GM23248 (cell line): ENCODE measurements around the gene NAA80. TPM values are rescaled to one million over a fixed set of nuclear protein-coding genes. Genes with fewer than 3 reads are reported as not detected.
"Not testable (repeated sequence)": the region's sequence is repeated elsewhere in the genome, so short reads cannot be mapped to it uniquely, and the experiment has no call there.

ENCODE experiments used
- DNase-seq: peaks from one replicate; pipeline ENCODE4 v3.0.0-alpha.2; 2015
- H2AFZ ChIP-seq: fragments of 200-600 bp; sonication (generic); 2 replicates; pipeline ENCODE4 v1.6.1; 2016; ENCODE audit warnings: antibody characterized with exemption
- H3F3A ChIP-seq: fragments of 200-600 bp; sonication (generic); 2 replicates; pipeline ENCODE4 v1.6.1; 2016; ENCODE audit warnings: mild to moderate bottlenecking, antibody characterized with exemption, mixed run types; ENCODE audit not compliant: insufficient read depth
- H3K27ac ChIP-seq: fragments of 200-600 bp; sonication (generic); 2 replicates; pipeline ENCODE4 v1.5.1; 2016; ENCODE audit warnings: mild to moderate bottlenecking
- H3K27me3 ChIP-seq: fragments of 200-600 bp; sonication (generic); replicated peaks from 2 replicates; pipeline ENCODE4 v1.6.1; 2016; ENCODE audit warnings: mild to moderate bottlenecking; ENCODE audit not compliant: insufficient read depth
- H3K36me3 ChIP-seq: fragments of 200-600 bp; sonication (generic); 2 replicates; pipeline ENCODE4 v1.6.1; 2016; ENCODE audit warnings: low read depth, mild to moderate bottlenecking
- H3K4me1 ChIP-seq: fragments of 200-600 bp; sonication (generic); 2 replicates; pipeline ENCODE4 v1.6.1; 2016; ENCODE audit warnings: mild to moderate bottlenecking; ENCODE audit not compliant: insufficient read depth
- H3K4me2 ChIP-seq: fragments of 200-600 bp; sonication (generic); one replicate; pipeline ENCODE4 v1.6.1; 2016; ENCODE audit warnings: mild to moderate bottlenecking; ENCODE audit not compliant: unreplicated experiment
- H3K4me3 ChIP-seq: fragments of 200-600 bp; sonication (generic); 2 replicates; pipeline ENCODE4 v1.5.1; 2016; ENCODE audit warnings: mild to moderate bottlenecking
- H3K79me2 ChIP-seq: fragments of 200-600 bp; sonication (generic); 2 replicates; pipeline ENCODE4 v1.6.1; 2016; ENCODE audit warnings: mild to moderate bottlenecking; ENCODE audit not compliant: insufficient read depth
- H3K9ac ChIP-seq: fragments of 200-600 bp; sonication (generic); 2 replicates; pipeline ENCODE4 v1.6.1; 2016; ENCODE audit warnings: mild to moderate bottlenecking
- H3K9me2 ChIP-seq: fragments of 200-600 bp; sonication (generic); 2 replicates; pipeline ENCODE4 v1.6.1; 2016; ENCODE audit warnings: mixed run types, mild to moderate bottlenecking, moderate library complexity; ENCODE audit not compliant: insufficient read depth
- H3K9me3 ChIP-seq: fragments of 200-600 bp; sonication (generic); one replicate; pipeline ENCODE4 v1.6.1; 2017; ENCODE audit warnings: low read depth
- H4K20me1 ChIP-seq: fragments of 200-600 bp; sonication (generic); 2 replicates; pipeline ENCODE4 v1.6.0; 2016; ENCODE audit not compliant: insufficient read depth
- EZH2 ChIP-seq: fragments of 200-600 bp; sonication (generic); IDR thresholded peaks from 2 replicates; pipeline ENCODE4 v1.6.1; 2018; ENCODE audit warnings: antibody characterized with exemption, mild to moderate bottlenecking; ENCODE audit not compliant: insufficient read depth, poor library complexity, severe bottlenecking
- EZH2phosphoT487 ChIP-seq: fragments of 200-600 bp; sonication (generic); IDR thresholded peaks from 2 replicates; pipeline ENCODE4 v1.6.1; 2018; ENCODE audit warnings: antibody characterized with exemption, moderate library complexity, mild to moderate bottlenecking, low read depth; ENCODE audit not compliant: insufficient read depth
- WGBS, 2 experiments: methylation state at CpG; one replicate each; pipeline ENCODE4 v1.1.6; 2015 to 2017; ENCODE audit warnings: low lambda C conversion rate in 2 of 2, low coverage in 1 of 2; ENCODE audit errors: missing lambda C conversion rate in 2 of 2; 5-methylcytosine and 5-hydroxymethylcytosine counted together
- in situ Hi-C: fragments of 300-500 bp; cut with MboI; formaldehyde crosslinking; loops from 2 replicates; pipeline ENCODE4 v1.15.0; 2020
- polyA plus RNA-seq: library from polyadenylated mRNA; unstranded; fragments of >200 nt; fragmentation: Nextera tagmentation; extraction: Ambion mirVana; gene quantifications from 2 replicates; pipeline ENCODE4 v1.2.1, GENCODE V29; 2016
- total RNA-seq: library from RNA; depleted of rRNA; stranded (reverse); fragments of >200 nt; shearing (Covaris generic); gene quantifications from 2 replicates; pipeline ENCODE4 v1.2.3, GENCODE V29; 2014

Gene NAA80
- total and polyA plus RNA-seq, 2 experiments from 2014 or later, result 7.8 to 10.8 TPM

DNA sequence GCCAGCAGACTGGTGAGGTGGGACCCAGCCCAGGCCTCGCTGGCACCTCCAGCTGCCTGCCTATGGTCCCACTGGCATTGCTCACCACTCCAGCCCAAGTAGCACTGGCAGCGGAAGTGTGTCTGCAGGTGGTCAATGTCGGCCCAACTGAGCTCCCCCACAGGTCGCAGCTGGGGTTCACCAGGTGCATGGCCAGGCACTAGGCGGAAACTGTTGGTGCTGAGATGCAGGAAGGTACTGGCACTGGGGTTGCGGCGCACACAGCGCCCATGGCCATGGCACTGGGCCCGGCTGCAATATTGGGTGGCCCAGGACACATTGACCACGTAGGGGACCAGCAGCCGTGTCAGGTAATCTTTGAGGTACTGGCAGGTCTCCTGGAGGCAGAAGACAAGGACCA is 19.0 kb upstream of the NAA80 start:
- H3K9me3 ChIP-seq, result no peaks in the 10 kb centered on the region
- 85 to 88% methylated on average over 10 to 11 of the region's 11 CpGs for WGBS, 2 experiments
- peaks cover 27% of the 10 kb centered on the region for H3K79me2 ChIP-seq
- no peaks in the 10 kb centered on the region for H3K36me3 ChIP-seq
- TF ChIP-seq EZH2phosphoT487 (no peak), EZH2 (no peak)
- H3K4me3 ChIP-seq, result no peak overlapping the region
- no peak overlapping the region for H2AFZ ChIP-seq
- peaks cover 11% of the 10 kb centered on the region; the same call in 1 of the 2 replicates for H3K4me1 ChIP-seq
- peaks cover 13% of the 10 kb centered on the region; the same call in 1 of the 2 replicates for H3F3A ChIP-seq
- in situ Hi-C loops, result no loop called here
- DNase-seq, result no peak
- H3K27ac ChIP-seq, result no peak overlapping the region
- no peaks in the 10 kb centered on the region for H3K27me3 ChIP-seq
- no peaks in the 10 kb centered on the region for H3K9me2 ChIP-seq
- no peak overlapping the region for H3K4me2 ChIP-seq
- H4K20me1 ChIP-seq, result no peaks in the 10 kb centered on the region
- no peak overlapping the region for H3K9ac ChIP-seq

DNA sequence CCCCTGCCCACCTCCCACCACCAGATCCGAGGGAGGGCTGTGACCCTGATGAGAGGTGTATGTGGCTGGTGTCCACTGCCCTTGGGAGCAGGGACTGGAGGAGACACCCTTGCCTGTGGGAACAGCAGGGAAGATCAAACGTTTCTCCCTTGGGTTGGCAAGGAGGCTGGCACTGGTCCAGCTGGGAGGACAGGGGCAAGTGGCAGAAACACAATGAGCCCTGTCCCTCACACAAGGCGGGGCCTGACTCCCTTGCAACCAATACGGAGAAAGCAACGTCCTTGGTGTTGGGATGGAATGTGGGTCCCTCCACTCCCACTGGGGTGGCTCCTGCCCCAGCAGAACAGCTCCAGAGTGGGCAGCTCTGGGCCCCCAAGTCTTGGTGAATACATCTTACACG is 18.1 kb upstream of the NAA80 start:
- Histone ChIP-seq H3K27me3 (no peaks in the 10 kb centered on the region), H3K4me3 (no peak overlapping the region), H3K27ac (no peak overlapping the region), H3K4me1 (peaks cover 11% of the 10 kb centered on the region; the same call in 1 of the 2 replicates), H3K9ac (no peak overlapping the region), H3K36me3 (no peaks in the 10 kb centered on the region), H2AFZ (no peak overlapping the region), H3K9me2 (no peaks in the 10 kb centered on the region), H3K79me2 (peaks cover 27% of the 10 kb centered on the region), H3F3A (peaks cover 14% of the 10 kb centered on the region; the same call in 1 of the 2 replicates), H3K9me3 (no peaks in the 10 kb centered on the region), H4K20me1 (no peaks in the 10 kb centered on the region), H3K4me2 (no peak overlapping the region)
- in situ Hi-C loops, result no loop called here
- WGBS, 2 experiments, result 72 to 77% methylated on average over 6 of the region's 6 CpGs
- no peak for TF ChIP-seq EZH2phosphoT487
- TF ChIP-seq EZH2, result no peak
- DNase-seq, result no peak

DNA sequence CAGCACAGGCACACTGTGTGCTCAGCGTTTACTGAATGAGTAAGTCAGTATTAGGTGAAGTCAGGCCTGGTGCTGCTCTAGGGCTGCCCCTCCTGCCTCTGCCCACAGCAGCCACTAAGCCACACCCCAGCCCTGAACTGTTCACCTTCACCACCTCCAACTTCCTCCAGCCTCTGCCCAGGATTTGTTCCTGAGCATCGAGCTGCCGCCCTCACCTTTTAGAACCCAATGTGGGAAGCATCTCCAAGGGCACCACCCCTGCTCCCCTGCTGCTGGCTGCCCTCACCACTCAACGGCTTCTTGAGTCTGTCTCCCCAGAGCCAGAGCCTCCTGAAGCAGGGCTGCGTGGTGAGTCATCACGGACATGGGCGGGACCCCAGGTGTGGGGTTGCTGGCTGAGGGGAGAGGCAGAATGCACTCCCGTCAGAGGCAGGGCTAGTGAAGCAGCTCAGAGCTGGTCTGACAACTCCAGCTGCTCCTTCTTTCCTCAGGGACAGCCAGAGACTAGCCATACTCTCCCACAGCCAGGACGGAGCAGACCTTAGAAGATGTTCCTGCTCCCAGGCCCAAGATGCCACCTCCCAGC is 17.5 kb upstream of the NAA80 start:
- Histone ChIP-seq H3K4me3 (no peak overlapping the region), H2AFZ (no peak overlapping the region), H3K9ac (no peak overlapping the region), H3K4me1 (peaks cover 6% of the 10 kb centered on the region; the same call in 1 of the 2 replicates), H3K36me3 (no peaks in the 10 kb centered on the region), H3K4me2 (no peak overlapping the region), H3F3A (peaks cover 14% of the 10 kb centered on the region; the same call in 1 of the 2 replicates), H3K79me2 (peaks cover 27% of the 10 kb centered on the region), H3K27ac (no peak overlapping the region), H4K20me1 (no peaks in the 10 kb centered on the region), H3K27me3 (no peaks in the 10 kb centered on the region), H3K9me3 (no peaks in the 10 kb centered on the region), H3K9me2 (no peaks in the 10 kb centered on the region)
- TF ChIP-seq EZH2 (no peak), EZH2phosphoT487 (no peak)
- DNase-seq, result no peak
- 93 to 94% methylated on average over 9 of the region's 9 CpGs for WGBS, 2 experiments
- in situ Hi-C loops, result no loop called here

DNA sequence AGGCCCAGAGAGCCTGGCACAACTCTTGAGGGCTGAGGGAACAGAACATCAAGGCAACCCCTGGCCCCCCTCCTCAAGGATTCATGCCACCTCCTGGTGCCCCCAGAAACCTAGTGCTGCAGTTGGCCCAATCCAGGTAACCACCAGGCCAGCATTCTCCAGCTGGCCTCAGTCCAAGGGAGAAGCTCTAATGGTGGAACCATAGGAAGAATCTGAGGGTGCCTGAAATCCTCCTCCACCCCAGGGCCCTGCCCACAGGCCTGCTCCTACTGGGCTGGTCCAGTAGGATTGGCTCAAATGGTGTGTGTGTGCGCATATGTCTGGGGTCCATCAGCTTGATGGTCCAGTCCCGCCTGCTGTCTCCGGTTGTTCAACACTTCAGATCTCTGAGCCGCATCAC is 15.6 kb upstream of the NAA80 start:
- Histone ChIP-seq H3K36me3 (no peaks in the 10 kb centered on the region), H3F3A (peaks cover 14% of the 10 kb centered on the region; the same call in 1 of the 2 replicates), H3K4me1 (no peaks in the 10 kb centered on the region), H3K4me3 (no peak overlapping the region), H3K79me2 (peaks cover 18% of the 10 kb centered on the region), H3K9me2 (no peaks in the 10 kb centered on the region), H3K27me3 (no peaks in the 10 kb centered on the region), H3K4me2 (no peak overlapping the region), H2AFZ (no peak overlapping the region), H3K27ac (no peak overlapping the region), H3K9me3 (no peaks in the 10 kb centered on the region), H3K9ac (no peak overlapping the region), H4K20me1 (no peaks in the 10 kb centered on the region)
- WGBS, 2 experiments, result 97 to 100% methylated on average over 4 of the region's 4 CpGs
- in situ Hi-C loops, result no loop called here
- DNase-seq, result no peak
- no peak for TF ChIP-seq EZH2
- no peak for TF ChIP-seq EZH2phosphoT487

DNA sequence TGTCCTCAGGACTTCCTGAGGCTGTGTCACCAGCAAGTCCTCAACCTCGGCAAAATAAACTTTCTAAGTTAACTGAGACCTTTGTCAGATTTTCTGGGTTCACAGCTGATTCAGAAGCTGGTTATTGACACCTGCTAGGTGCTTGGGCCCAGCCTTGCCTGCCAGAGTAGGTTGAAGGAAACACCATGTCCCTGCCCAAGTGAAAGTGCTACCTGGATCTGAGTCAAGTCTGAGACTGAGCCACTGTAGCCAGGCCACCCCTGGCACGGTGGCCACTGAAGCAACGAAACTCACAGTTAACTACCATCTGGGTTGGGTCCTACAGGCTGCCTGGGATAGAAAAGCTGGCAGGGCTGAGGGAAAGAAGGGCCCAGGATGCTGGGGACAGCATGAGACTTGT is 15.1 kb upstream of the NAA80 start:
- Histone ChIP-seq H4K20me1 (no peaks in the 10 kb centered on the region), H3K4me2 (no peak overlapping the region)

DNA sequence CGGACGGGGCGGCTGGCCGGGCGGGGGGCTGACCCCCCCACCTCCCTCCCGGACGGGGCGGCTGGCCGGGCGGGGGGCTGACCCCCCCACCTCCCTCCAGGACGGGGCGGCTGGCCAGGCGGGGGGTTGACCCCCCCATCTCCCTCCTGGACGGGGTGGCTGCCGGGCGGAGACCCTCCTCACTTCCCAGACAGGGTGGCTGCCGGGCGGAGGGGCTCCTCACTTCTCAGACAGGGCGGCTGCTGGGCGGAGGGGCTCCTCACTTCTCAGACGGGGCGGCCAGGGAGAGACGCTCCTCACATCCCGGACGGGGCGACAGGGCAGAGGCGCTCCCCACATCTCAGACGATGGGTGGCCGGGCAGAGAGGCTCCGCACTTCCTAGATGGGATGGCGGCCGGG is 12.8 kb upstream of the NAA80 start:
- H3K4me1 ChIP-seq, H4K20me1 ChIP-seq, in situ Hi-C loops, H3K4me3 ChIP-seq, H3K4me2 ChIP-seq, DNase-seq, H3K9ac ChIP-seq, H3K27me3 ChIP-seq, H3K9me3 ChIP-seq, H2AFZ ChIP-seq, H3K9me2 ChIP-seq, H3K36me3 ChIP-seq, H3K79me2 ChIP-seq, H3K27ac ChIP-seq: not testable (repeated sequence)
- WGBS, 2 experiments, result 80 to 88% methylated on average over 8 to 25 of the region's 32 CpGs
- H3F3A ChIP-seq, result peaks cover 14% of the 10 kb centered on the region; the same call in 1 of the 2 replicates

More for the DNA sequence above, 15.1 kb upstream of the NAA80 start:
- DNase-seq, result no peak
- Histone ChIP-seq H3F3A (peaks cover 14% of the 10 kb centered on the region; the same call in 1 of the 2 replicates), H3K4me3 (no peak overlapping the region), H3K79me2 (peaks cover 14% of the 10 kb centered on the region), H3K4me1 (no peaks in the 10 kb centered on the region), H3K9me3 (no peaks in the 10 kb centered on the region), H3K27me3 (no peaks in the 10 kb centered on the region), H3K9ac (no peak overlapping the region), H3K36me3 (no peaks in the 10 kb centered on the region), H3K27ac (no peak overlapping the region), H3K9me2 (no peaks in the 10 kb centered on the region), H2AFZ (no peak overlapping the region)
- in situ Hi-C loops, result no loop called here
- TF ChIP-seq EZH2phosphoT487, result no peak
- TF ChIP-seq EZH2, result no peak
- 43 to 49% methylated on average over 3 of the region's 3 CpGs for WGBS, 2 experiments
